LNCaP clone FGC (cell line): Measurements from ENCODE around the gene TRAF1.
"Not testable (repeated sequence)": the region's sequence is repeated elsewhere in the genome, so short reads cannot be mapped to it uniquely, and the experiment has no call there.

Experiments
- DNase-seq: peaks from one replicate; pipeline ENCODE4 v3.0.0-alpha.2; 2011; ENCODE audit warnings: low read depth
- H3K4me3 ChIP-seq: 2 replicates; pipeline ENCODE4 v1.5.1; 2011; ENCODE audit warnings: mild to moderate bottlenecking, low read depth, low read length, control low read depth
- TF ChIP-seq, protein P1 (sequence below): IDR thresholded peaks from 2 replicates; pipeline ENCODE4 v1.5.1; 2012; ENCODE audit warnings: mild to moderate bottlenecking; ENCODE audit not compliant: control insufficient read depth, insufficient read depth; ENCODE audit errors: extremely low read depth

TRAF1 gene, protein sequence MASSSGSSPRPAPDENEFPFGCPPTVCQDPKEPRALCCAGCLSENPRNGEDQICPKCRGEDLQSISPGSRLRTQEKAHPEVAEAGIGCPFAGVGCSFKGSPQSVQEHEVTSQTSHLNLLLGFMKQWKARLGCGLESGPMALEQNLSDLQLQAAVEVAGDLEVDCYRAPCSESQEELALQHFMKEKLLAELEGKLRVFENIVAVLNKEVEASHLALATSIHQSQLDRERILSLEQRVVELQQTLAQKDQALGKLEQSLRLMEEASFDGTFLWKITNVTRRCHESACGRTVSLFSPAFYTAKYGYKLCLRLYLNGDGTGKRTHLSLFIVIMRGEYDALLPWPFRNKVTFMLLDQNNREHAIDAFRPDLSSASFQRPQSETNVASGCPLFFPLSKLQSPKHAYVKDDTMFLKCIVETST

DNA sequence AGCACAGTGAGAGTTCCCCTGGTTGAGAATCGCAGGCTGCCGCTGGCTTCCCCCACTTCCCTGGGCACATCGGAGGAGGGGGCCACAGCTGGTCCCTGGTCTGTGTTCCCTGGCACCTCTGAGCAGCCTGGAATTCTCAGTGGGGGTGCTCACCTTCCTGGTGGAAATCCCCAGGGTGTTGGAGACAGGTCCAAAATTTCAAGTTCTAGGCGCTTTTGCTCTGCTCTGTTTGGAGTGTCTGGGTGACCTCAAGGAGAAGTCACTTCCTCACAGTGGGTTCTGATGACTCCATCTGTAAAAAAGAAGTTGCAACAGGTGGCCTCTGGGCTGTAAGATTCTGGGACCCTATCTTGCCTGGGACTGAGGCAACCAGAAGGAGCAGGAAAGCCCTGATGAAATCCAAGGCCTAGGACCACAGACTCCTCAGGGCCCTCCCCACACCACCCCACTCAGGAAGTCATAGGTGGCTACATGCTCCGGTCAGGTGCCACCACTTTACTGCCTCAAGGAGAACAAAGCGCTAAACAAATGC, at the start of gene TRAF1:
Gene TRAF1, minus strand, starts transcription at position 400 of the 532 bp plus-strand sequence. CDS start 721 bp downstream, outside the sequence.
- TF ChIP-seq, protein P1, sequence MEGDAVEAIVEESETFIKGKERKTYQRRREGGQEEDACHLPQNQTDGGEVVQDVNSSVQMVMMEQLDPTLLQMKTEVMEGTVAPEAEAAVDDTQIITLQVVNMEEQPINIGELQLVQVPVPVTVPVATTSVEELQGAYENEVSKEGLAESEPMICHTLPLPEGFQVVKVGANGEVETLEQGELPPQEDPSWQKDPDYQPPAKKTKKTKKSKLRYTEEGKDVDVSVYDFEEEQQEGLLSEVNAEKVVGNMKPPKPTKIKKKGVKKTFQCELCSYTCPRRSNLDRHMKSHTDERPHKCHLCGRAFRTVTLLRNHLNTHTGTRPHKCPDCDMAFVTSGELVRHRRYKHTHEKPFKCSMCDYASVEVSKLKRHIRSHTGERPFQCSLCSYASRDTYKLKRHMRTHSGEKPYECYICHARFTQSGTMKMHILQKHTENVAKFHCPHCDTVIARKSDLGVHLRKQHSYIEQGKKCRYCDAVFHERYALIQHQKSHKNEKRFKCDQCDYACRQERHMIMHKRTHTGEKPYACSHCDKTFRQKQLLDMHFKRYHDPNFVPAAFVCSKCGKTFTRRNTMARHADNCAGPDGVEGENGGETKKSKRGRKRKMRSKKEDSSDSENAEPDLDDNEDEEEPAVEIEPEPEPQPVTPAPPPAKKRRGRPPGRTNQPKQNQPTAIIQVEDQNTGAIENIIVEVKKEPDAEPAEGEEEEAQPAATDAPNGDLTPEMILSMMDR: no peak
- no peak within 1 kb of the TSS for H3K4me3 ChIP-seq
- DNase-seq: no peak

DNA sequence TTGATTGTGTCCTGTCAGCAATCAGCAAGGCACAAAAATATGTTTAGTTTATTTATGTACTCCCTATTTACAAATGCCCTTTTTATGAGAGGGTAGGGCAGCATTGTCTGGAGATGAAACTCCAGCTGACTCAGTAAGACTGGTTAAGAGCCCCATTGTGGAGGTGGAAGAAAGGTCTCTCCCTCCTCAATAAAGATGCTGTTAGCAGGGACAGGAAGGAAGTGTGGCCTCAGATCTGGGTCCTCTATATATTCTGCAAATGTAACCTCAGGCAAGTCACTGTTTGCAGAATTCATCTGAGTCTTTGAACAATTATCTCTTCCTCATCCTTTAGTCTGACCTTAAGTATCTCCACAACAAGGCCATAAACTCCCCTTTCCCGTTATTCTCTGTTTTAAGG, 48.3 kb upstream of the TRAF1 start:
- DNase-seq: no peak
- no peak overlapping the region for H3K4me3 ChIP-seq
- TF ChIP-seq, protein P1: no peak

DNA sequence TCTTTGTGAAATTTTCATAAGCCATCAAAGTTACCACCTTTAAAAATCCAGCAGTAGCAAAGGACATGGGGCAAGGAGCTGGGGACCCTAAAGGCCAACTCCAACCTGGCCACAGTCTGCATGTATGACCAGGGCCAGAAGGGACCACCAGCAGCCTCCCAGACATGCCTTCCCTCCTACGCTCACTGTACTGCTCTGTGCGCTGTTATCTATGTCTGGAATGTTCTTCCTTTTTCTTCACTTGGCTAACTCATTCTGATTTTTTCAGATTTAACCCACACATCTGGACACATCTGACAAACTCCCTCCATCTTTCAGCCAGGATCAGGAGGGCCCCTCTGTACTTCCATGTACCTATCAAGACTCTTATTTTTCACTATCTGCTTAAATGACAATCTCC, 47.6 kb upstream of the TRAF1 start:
- TF ChIP-seq, protein P1: no peak
- DNase-seq: no peak
- no peak overlapping the region for H3K4me3 ChIP-seq

DNA sequence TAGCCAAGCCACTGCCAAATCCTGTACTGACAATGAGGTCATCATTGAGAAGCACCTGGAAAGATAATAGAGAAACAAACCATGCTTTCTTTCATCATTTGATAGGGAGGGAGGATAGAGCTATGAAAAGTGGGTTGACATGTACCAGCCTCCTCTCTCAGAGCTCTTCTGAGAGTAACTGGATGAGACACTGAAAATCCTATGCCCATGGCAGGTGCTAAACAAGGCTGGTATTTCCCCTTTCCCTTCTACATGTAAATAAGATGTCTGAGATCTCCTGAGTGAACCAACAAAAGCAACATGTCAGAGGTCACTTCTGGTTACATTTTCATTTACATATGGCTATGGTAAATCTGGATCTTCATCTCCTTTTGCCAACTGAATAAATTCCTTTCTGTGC, 45.3 kb upstream of the TRAF1 start:
- no peak overlapping the region for H3K4me3 ChIP-seq
- TF ChIP-seq, protein P1: no peak
- DNase-seq: no peak

DNA sequence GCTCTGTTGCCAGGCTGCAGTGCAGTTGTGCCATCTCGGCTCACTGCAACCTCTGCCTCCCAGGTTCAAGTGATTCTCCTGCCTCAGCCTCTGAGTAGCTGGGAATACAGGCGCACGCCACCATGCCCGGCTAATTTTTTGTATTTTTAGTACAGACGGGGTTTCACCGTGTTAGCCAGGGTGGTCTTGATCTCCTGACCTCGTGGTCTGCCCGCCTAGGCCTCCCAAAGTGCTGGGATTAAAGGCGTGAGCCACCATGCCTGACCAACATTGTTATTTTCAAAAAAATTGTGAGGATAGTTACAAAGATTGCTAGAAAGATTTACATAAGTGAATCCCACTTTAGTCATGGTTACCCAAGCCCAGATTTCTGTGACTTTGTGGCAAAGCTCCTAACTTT, 44.9 kb upstream of the TRAF1 start:
- not testable (repeated sequence) for DNase-seq, H3K4me3 ChIP-seq

DNA sequence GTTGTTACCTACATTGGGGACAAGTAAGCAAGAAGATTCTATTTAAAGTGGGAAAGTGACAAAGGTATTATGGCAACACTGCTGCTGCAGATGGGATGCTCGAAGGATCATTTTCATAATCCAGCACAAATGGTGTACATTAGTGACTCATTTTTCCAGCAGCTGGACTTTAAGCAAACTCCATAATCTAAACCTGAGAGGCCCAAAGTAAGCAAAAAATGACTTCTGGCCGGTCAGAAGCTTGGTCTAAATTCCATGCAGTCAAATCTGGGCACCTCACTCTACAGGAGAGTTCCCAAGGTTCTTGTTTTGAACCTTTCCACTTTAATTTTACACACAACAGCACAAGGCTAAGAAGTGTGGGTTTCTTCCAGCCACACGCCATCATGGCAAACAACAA, 43.6 kb upstream of the TRAF1 start:
- TF ChIP-seq, protein P1: no peak
- DNase-seq: no peak
- no peak overlapping the region for H3K4me3 ChIP-seq

DNA sequence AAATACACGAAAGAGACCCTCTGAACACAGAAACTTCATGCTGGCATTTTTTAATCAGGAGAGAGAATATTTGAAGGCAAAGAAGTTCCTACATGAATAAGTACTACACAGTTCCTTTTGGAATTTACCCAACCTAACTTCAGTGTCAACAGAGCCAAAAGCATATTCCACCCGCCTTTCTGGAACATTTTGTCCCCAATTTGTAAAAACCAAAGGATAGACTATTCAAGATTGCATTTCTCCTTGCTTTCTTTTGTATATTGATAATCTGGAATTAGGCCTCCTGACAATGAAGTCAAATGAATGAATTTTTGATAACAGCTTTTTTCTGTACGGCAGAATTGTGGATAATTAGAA, 39.4 kb upstream of the TRAF1 start:
- TF ChIP-seq, protein P1: no peak
- no peak for DNase-seq
- H3K4me3 ChIP-seq: no peak overlapping the region
